Amniotic epithelial cell (primary cell): ENCODE results near the gene CCDC142.
A peak's percentile ranks its signal among the peaks of the same experiment; 100 is the strongest.

Experiments
- DNase-seq: peaks from one replicate; pipeline ENCODE4 v3.0.0-alpha.2; 2010; ENCODE audit warnings: low read depth

CCDC142 gene

DNA sequence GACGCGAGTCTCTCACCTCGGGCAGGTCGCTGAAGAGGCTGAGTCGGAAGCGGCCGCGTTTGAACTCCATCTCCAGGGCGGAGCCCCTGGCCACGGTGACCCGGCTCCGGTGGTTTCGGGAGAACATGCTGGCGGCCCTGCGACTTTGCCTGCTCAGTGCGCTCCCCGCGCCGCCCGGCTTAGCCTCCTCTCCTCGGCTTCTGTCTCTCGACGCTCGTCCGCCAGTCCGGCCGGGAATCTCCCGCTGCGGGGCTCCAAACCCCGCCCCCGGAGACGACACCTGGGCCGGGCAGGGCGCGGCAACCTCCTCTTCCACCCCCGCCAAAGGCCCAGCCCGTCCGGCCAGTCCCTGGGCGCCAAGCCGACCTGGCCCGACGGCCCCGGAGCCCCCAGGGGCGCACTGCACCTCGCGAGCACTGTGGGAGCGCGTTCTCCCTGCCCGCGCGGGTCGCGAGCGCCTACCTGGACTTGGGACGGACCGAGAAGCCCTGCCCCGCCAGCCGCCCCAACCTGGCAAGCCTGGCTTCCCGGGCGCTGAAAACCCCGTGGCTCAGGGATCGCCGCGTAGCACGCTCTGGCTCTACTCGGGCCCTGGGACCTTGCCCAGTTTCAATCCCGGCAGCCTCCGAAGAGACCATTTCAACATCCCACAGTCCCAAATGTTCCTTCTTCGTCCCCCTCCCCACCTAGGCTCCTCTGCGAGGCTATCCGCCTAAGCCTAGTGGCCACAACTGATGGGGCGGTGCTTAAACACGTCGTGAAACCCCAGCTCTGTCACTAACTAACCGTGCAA, 40.9 kb downstream of the CCDC142 start, which contains the start of gene RTKN:
Gene RTKN, minus strand, starts transcription at position 248 of the 793 bp plus-strand sequence. Its CDS starts 121 bp downstream, at position 127.
- no peak for DNase-seq

DNA sequence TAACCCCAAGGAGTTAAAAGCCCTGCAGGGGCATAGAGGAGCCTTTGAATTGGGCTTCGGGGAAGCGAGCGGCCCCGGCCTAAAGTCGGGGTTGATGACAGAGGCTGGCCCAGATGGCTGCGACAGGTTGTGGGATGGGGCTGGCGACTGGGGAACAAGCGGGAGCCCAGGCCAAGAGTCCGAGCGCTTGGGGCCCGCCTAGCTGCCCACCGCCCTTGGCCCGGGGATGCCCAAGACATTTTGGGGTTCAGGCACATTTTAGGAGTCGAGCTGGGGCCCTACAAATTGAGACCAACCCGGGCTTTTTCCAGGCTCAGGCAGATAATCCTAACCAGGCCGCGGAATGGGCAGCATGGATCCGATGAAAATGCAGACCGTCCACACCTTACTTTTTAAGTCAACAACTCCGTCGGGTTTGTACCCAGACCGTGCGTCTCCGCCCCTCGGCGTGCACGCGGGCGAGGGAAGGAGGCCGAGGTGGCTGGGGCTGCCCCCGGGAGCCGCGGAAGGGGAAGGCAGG, 41.6 kb downstream of the CCDC142 start:
- no peak for DNase-seq

DNA sequence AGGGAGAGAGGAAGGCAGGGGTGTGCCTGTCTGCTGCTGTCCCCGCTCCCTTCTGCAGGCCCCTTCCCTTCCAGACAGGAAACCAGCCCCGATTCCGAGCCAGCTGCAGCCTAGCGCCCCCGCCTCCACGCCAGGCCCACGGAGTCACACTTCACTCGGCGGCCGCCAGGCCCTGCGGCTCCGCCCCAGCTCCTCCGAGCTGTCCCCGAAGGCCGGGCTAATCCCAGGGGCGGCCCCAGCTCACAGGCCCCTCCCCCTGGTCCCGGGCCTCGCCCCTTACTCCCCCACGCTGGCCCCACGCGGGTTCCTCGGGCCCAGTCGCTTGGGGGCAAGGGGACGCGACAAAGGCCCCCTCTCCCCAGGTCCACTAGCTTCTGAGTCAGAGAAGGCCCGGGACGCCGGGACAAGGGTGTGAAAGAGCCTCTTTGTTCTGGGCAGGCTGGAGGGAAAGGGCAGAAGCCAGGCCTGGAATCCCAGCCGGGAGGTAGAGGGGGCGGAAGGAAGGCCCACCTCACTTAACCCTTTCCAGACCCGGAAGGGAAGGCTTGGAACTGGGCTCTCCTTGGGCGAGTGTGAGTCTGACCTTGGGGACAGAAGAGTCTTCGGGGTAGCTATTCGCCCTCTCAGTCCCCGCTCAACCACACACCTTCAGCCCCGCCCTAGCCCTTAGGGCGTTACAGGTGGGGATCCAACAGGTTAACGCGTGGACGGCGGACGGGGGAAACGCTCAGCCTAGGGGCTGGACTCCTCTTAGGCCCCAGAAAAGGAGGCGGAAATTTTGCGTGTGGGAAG, 42.2 kb downstream of the CCDC142 start:
- DNase-seq: peak; percentile 73

DNA sequence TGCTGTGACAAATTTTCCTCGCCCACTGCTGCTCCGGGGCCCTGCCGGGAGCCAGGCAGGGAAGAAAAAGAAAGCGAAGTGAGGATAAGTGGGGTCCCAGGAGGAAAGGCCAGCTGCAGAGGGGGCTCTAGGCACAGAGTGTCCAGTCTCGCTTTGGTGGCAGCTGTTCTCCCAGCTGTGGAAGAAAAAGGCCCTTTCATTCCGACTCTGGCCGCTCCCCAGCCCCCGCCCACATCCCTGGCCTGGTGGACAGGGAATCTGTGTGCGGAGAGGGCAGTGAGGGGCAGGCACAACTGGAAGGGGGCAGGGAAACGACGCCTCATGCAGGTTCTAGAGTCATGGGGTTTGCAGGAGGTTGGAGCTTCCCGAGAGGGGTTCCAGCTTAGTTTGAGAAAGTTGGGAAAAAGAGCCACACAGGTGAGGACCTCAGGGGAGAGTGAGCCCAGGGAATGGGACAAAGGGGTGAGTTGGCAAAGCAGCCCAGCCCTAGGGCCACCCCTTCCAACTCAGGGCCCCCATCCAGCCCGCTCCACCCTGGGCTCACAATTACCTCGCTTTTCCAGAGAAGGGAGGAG, 42.9 kb downstream of the CCDC142 start:
- DNase-seq: peak; percentile 44

DNA sequence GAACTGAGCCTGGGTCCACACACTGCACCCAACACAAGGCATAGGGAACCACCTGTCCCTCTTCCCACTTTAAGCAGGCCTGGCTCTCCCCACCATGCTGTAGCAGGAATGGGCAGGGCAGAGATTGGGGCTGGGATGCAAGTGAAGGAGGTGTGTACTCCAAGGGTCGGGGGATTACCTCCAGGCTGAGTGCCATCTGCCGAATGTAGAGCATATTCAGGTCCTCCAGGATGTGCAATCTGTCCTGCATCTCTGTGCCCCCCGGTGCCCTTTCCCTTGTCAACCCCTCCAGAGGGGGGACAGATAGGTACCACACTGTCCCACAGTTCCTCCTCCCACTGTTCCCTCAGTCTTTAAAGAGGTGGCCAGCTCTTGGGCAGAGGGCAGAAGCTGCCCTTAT, 43.4 kb downstream of the CCDC142 start:
- DNase-seq: no peak

DNA sequence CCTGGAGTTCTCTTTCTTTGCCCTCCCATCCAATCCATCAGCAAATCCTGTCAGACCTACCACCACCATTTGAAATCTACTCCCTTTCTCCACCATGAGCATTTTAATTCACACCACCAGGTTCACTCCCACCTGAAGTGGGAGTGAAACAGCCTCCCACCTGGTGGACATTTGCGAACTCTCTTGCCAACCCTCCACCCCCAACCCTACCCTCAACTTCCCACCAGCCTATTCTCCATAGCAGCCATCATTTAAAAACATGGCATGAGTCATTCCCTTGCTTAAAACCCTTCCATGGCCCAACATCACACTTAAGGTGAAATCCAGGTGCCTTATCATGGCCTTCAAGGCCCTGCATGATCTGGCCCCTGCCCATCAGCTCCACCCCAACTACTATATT, 44.5 kb downstream of the CCDC142 start:
- no peak for DNase-seq

DNA sequence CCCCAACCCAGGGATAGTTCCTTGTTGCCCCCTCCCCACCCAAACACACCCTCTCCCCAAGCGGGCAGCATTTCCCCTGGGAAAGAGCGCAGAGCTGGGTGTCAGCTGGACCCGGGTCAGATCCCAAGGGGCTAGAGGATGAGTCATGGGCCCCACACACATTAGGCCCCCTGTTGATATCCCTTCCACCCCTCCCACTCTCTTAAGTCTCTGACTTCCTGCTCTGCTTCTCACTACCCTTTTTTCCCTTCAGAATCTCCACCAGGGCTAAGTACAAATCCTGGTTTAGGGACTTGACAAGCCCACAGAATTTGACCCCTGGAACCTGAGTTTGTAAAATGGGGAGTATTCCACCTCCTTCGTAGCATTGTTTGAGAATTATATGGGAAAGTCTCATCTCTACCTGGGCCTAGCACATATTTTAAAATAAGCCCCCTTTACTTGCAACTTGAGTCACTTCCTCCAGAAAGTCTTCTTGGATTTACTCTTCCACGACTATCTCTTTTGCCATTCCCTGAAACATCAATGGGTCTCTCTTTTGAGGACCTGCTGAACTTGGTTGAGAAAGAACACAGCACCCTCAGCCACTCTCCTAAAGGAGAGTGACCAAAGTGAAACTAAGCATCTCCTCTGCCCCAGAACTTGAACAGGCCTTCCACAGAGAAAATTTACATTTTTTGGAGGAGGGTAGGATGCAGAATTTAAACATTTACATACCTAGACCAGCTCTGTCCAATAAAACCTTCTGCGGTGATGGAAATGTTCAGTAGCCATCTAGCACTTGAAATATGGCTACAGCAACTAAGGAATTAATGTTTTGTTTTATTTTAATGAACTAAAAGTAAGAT, 45.7 kb downstream of the CCDC142 start:
- no peak for DNase-seq

DNA sequence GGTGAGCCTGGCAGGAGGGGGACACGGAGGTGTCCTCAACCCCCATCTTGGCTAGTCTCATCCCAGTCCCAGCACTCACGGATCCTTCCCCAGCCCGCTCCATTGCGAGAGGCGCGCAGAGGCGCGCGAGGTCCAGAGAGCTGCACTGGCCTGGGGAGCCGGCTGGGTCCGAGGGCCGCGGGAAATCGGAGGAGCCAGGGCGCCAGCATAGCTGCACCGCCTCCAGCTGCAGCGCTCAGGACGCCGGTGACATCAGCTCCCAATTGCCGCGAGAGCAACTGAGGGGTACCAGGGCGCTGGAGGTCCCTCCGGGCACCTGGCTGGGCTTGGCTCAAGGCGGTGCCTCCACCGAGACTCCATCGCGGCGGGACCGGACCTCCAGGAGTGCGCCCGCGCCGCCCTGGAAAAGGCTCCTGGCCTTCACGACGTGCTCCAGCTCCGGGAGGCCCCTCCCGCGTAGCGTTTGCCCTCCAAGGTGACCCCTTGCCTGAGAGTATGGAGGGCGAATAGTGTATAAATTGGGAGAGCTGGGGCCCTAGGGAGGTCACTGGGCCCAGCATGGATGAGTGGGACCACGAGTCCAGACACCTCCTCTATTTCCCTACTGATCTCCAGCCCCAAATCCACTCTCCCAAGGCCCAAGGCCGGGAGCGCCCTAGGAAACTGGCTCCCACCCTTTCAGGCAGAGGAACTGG, 46.5 kb downstream of the CCDC142 start:
- DNase-seq: no peak

DNA sequence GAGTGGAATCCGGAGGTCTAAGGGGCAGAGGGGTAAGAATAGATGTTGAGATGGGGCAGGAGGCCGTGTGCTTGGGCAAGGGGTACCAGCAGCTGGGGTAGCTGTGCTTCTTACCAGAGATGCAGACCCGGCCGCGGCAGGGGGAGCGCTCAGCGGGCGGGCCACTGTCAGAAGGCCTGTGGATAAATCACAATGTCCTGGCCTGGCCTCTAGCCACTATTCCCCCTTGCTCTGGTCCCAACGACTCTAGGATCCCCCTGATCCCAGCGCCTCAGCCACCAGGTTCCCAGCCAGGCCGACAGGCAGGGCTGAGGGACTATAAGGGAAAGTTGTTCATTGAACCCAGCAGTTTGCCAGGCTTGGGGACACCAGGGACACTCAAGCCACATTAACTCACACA, 52.3 kb downstream of the CCDC142 start:
- DNase-seq: no peak

DNA sequence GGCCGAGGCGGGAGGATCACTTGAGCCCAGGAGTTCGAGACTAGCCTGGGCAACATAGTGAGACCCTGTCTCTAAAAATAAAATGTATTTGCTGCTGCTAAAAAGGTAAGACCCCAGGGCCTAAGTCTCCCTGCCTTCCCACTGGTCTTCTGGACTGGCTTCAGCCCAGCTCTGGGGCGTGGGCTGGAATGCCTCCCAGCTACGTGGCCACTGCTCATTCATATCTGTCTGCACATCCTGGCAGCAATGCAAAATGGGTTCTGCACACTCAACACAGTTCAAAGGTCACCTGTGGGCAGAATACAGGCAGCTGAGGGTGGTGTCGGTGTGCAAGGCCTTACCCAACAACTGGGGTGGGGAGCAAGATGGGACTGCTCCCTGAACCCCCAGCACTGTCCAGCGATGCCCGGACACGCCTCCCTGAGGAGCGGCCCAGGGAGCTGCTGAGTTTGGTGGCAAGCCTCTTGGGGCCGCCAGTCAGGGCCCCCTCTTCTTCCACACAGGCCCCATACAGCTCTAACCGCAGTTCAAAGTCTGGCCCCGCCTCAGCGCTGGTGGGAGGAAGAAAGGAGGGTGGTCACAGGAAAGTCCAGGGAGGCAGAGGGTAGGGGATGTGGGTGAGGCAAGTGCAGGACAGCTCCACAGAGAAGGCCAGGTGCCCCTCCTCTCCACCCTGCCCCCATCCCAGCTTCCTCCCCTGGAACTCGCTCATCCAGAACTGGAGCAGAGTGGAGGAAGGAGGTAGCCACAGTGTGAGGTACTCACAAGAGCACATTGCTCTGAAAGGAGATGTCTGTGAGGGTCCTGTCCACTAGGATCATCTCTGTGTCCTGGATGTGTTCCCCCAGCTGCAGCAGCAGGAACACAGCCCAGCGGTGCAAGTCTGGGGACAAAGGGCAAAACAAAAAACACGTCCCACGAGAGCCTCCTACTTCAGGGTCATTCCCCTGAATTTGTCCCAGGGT, 53.0 kb downstream of the CCDC142 start:
- DNase-seq: peak; percentile 67

DNA sequence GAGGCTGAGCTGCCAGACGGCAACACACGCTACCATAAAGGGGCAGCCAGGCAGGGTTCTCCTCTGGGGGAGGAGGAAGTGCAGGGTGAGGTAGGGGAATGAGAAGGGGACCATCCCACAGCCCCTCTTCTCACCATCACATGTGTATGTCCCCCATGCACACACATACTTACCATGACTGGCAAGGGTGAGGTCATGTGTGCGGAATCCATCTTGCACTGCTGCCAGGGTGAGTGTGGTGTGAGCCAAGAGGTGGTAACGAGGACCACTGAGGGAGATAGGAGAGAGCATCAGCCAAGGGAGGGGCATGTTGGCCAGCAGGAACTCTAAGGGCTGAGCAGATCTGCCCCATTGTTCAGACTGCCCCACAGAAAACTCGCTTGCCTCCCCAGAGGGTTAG, 54.1 kb downstream of the CCDC142 start:
- DNase-seq: no peak

DNA sequence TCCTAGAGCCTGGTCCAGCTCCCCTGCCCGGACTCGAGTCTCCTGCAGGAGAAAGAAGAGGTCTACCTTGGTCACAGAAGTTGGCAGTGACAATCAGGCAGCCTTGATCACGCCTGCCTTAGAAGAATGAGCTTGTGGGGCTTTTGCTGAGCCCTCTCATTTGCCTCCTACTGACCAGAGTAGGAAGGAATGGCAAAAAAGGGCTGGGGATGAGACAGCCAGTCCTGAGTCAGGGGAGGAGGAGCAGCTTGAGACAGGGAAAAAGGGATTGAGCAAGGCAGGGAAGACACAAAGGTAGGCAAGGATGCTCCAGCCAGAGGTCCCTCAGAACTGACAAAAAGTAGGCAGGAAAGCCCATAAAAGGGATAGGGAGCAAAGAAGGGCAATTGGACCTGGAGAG, 55.2 kb downstream of the CCDC142 start:
- no peak for DNase-seq

DNA sequence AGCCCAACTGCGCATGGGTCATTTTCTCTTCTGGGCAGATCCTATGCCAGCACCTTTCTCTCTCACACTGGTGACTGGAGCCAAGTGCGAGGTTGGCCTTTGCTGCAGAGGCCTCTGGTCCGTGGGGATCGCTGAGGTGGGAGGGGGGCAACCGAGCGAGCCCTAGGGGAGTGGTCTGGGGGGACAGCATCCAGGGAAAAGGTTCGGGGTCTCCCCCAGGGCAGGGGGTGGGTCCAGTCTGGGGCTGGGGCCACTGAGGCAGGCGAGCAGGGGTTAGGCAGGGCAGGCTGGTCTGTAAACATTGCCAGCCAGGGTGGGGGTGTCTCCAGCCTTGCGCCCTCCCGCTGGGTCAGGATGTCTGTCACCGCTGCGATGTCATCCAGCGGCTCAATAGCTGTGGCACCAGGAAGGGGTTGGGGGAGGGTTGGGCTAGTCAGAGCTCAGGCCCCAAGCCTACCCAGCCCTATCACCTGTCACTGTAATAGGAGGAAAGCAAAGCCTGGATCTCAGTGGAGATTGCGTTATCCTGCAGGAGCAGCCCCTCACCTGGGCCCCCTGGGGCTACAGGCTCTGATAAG, 56.5 kb downstream of the CCDC142 start:
- DNase-seq: no peak

DNA sequence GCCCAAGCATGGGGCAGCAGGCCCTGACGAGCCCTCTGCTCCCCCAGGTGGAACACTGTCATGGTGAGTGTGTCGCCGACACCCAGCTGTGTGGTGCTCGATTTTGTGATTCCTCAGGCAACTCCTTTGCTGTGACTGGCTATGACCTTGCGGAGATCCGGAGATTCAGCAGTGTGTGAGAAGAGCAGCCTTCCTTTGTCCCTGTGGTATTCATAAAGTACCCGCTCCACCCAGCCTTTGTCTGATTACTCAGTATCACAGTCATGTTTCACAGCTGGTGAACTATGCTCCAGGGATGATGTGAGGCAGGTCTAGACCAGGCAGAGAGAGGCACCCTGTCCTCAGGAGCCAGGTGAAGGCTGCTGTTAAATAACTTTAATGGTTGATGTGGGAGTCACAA, 57.3 kb downstream of the CCDC142 start:
- DNase-seq: no peak

DNA sequence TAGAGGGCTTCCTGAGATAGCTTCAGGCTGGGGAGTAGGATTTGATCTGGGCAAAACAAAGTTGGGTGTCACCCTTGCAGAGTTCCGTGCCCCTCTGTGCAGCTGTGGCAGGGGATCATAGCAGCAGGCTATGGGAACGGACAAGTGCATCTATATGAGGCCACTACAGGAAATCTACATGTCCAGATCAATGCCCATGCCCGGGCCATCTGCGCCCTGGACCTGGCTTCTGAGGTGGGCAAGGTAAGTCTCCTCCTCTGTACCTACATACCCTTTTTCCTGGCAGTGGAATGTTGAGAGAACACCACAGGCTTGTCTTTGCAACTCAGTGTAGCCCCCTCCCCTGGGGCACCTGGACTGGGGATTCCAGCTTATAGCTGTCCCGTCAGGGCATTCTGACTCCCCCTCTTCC, 57.8 kb downstream of the CCDC142 start:
- DNase-seq: no peak

DNA sequence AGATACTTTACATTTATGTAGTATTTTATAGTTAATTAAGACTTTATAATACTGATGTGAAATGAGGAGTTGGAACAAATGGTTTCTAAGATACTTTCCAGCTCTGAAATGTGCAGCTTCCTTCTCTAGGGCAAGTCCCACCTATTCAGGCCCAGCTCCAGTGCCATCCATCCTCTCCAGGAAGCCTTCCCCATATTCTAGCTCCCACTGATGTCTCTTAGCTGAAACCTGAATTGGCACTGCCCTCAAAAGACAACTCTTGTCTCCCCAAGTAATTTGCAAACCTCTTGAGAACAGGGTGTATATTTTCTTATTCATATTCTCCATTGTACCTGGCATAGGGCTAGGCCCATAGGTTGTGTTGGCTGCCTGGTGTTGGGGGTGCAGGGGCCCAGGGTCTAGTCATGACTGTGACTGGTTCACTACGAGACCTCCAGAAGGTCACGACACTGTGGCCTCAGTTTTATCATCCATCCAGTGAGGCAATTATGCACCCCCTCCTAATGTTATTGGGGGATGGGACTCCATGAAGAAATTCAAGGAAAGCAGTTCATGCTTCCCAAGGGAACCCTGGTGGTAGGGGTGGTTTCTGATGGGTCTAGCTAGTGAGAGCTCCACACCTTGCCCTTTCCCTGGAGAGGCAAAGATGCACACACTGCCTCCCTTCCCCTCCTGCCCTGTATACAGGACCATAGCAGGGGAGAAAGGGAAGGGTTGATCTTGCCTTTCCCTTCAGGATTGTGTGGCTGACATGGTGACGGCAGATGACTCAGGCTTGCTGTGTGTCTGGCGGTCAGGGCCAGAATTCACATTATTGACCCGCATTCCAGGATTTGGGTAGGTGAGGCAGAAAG, 58.4 kb downstream of the CCDC142 start:
- no peak for DNase-seq
